Upper lobe of left lung (tissue), 4 donors: Measurements from ENCODE around the gene PBOV1.

Experiments
- CTCF ChIP-seq, 6 experiments: fragments of 450-650 bp in 4 of 6; fragments of 200-600 bp in 2 of 6; sonication (generic) in 2 of 6; IDR thresholded peaks; one replicate each; pipeline ENCODE4 v1.5.1; 2016 to 2019; ENCODE audit warnings: antibody characterized with exemption in 6 of 6
- POLR2A ChIP-seq, 4 donors: fragments of 450-650 bp; IDR thresholded peaks; one replicate each; pipeline ENCODE4 v1.5.1; 2016 to 2017; ENCODE audit warnings: antibody characterized with exemption in 4 of 4, mild to moderate bottlenecking in 2 of 4
- POLR2AphosphoS5 ChIP-seq, 2 donors: sonication (generic); formaldehyde crosslinking; IDR thresholded peaks; one replicate each; pipeline ENCODE4 v1.5.1; 2017; ENCODE audit warnings: antibody characterized with exemption in 2 of 2

- no peak for TF ChIP-seq CTCF (IDR thresholded peaks at IDR 0.05)
- TF ChIP-seq POLR2AphosphoS5 (IDR thresholded peaks at IDR 0.05) = no peak
- no peak for TF ChIP-seq POLR2A (IDR thresholded peaks at IDR 0.05)
These were observed 21.5 kb upstream of the PBOV1 start for GRCh38 chr6:138239774-138240173.
